Measurements from ENCODE around the gene NEB. TPM values are rescaled to one million over a fixed set of nuclear protein-coding genes. Genes with fewer than 3 reads are reported as not detected.

NEB gene
- polyA plus RNA-seq, 1 of the 3 experiments (the other 2 are of a cell fraction) = 0.02 TPM

GRCh38 chr2:151568501-151568900, 165.8 kb downstream of the NEB start:
- Histone ChIP-seq H3K36me3 (replicated peaks in 1 of 2; ENCODE audit: control insufficient read depth in 1 of 2, insufficient read depth in 2 of 2, low read length in 1 of 2) (no peaks in the 10 kb centered on the region), H3K9ac (no peak overlapping the region), H3K4me3 (ENCODE audit: low read depth in 2 of 2, low read length in 1 of 2) (no peak overlapping the region), H3K4me1 (ENCODE audit: control insufficient read depth in 1 of 2, insufficient read depth in 2 of 2, low read depth in 1 of 2, low read length in 1 of 2) (no peaks in the 10 kb centered on the region), H3K9me2 (no peaks in the 10 kb centered on the region), H3K27ac (ENCODE audit: low read depth in 2 of 2, low read length in 1 of 2) (no peak overlapping the region), H3K27me3 (ENCODE audit: insufficient read depth) (no peaks in the 10 kb centered on the region), H4K20me1 (ENCODE audit: insufficient read depth) (no peaks in the 10 kb centered on the region), H3F3A (replicated peaks; ENCODE audit: insufficient read depth) (no peaks in the 10 kb centered on the region), H3K4me2 (no peak overlapping the region), H3K79me2 (ENCODE audit: insufficient read depth) (no peaks in the 10 kb centered on the region), H3K9me3 (no peaks in the 10 kb centered on the region), H2AFZ (ENCODE audit: low read depth) (no peak overlapping the region)
- POLR2A ChIA-PET = no interaction called here
- CTCF ChIA-PET = no interaction called here
- no peak for DNase-seq
- WGBS (ENCODE audit: low lambda C conversion rate) = 88% methylated on average over 7 of the region's 7 CpGs
- no peak for TF ChIP-seq TAF1 (IDR thresholded peaks at IDR 0.05; ENCODE audit: borderline replicate concordance, low read depth, low read length)
- no peak for TF ChIP-seq MXI1 (IDR thresholded peaks at IDR 0.05; ENCODE audit: low read depth, low read length)
- TF ChIP-seq RAD21 (IDR thresholded peaks at IDR 0.05; ENCODE audit: low read length) = no peak
- no peak for TF ChIP-seq RCOR1 (IDR thresholded peaks at IDR 0.05; ENCODE audit: low read length)
- no peak for TF ChIP-seq PBX3 (IDR thresholded peaks at IDR 0.05)
- TF ChIP-seq TCF12 (IDR thresholded peaks at IDR 0.05) = no peak
- TF ChIP-seq NRF1 (IDR thresholded peaks at IDR 0.05; ENCODE audit: low read depth, low read length) = no peak
- TF ChIP-seq IRF3 (IDR thresholded peaks at IDR 0.05; ENCODE audit: low read depth, low read length) = no peak
- TF ChIP-seq TEAD4 (IDR thresholded peaks at IDR 0.05; ENCODE audit: borderline replicate concordance, insufficient read depth) = no peak
- TF ChIP-seq USF2 (IDR thresholded peaks at IDR 0.05; ENCODE audit: borderline replicate concordance, low read depth, low read length) = no peak
- TF ChIP-seq ZBTB33 (IDR thresholded peaks at IDR 0.05; ENCODE audit: borderline replicate concordance, low read depth) = no peak
- TF ChIP-seq SIN3A (IDR thresholded peaks at IDR 0.05; ENCODE audit: borderline replicate concordance, low read depth, low read length) = no peak
- TF ChIP-seq FOXM1 (IDR thresholded peaks at IDR 0.05; ENCODE audit: low read depth) = no peak

- no peak overlapping the region for H3K4me3 ChIP-seq (ENCODE audit: low read depth in 2 of 2, low read length in 1 of 2)
- no peaks in the 10 kb centered on the region for H3K27me3 ChIP-seq (ENCODE audit: insufficient read depth)
- H3K9me2 ChIP-seq = no peaks in the 10 kb centered on the region
- H2AFZ ChIP-seq (ENCODE audit: low read depth) = no peak overlapping the region
- no peaks in the 10 kb centered on the region for H3K79me2 ChIP-seq (ENCODE audit: insufficient read depth)
- no peaks in the 10 kb centered on the region for H3K9me3 ChIP-seq
- ChIA-PET POLR2A (no interaction called here), CTCF (no interaction called here)
- WGBS (ENCODE audit: low lambda C conversion rate) = 42% methylated on average over 5 of the region's 5 CpGs
- no peak overlapping the region for H3K4me2 ChIP-seq
- H3F3A ChIP-seq (replicated peaks; ENCODE audit: insufficient read depth) = no peaks in the 10 kb centered on the region
- no peak for DNase-seq
- no peak overlapping the region for H3K27ac ChIP-seq (ENCODE audit: low read depth in 2 of 2, low read length in 1 of 2)
- H3K4me1 ChIP-seq (ENCODE audit: control insufficient read depth in 1 of 2, insufficient read depth in 2 of 2, low read depth in 1 of 2, low read length in 1 of 2) = no peaks in the 10 kb centered on the region
- no peak overlapping the region for H3K9ac ChIP-seq
- no peaks in the 10 kb centered on the region for H4K20me1 ChIP-seq (ENCODE audit: insufficient read depth)
- no peaks in the 10 kb centered on the region for H3K36me3 ChIP-seq (replicated peaks in 1 of 2; ENCODE audit: control insufficient read depth in 1 of 2, insufficient read depth in 2 of 2, low read length in 1 of 2)
- TF ChIP-seq REST (IDR thresholded peaks at IDR 0.05; ENCODE audit: low read depth, low read length) (no peak), MXI1 (IDR thresholded peaks at IDR 0.05; ENCODE audit: low read depth, low read length) (no peak), FOXJ3 (CRISPR knock-in tag; IDR thresholded peaks at IDR 0.05) (no peak), TAF1 (IDR thresholded peaks at IDR 0.05; ENCODE audit: borderline replicate concordance, low read depth, low read length) (no peak), TCF12 (IDR thresholded peaks at IDR 0.05) (no peak), RCOR1 (IDR thresholded peaks at IDR 0.05; ENCODE audit: low read length) (no peak), FOXM1 (IDR thresholded peaks at IDR 0.05; ENCODE audit: low read depth) (no peak), ZBTB33 (IDR thresholded peaks at IDR 0.05; ENCODE audit: borderline replicate concordance, low read depth) (no peak), GATA2 (CRISPR knock-in tag; IDR thresholded peaks at IDR 0.05) (no peak)
Measured at GRCh38 chr2:151567006-151567405, 167.3 kb downstream of the NEB start.

Data from SK-N-SH (cell line).